GDM1 (cell line): ENCODE results near the gene MLPH.

Source experiments
- DNase-seq: peaks from one replicate; lab custom pipeline; 2025; lab: John Stamatoyannopoulos, UW

Gene MLPH

GRCh38 chr2:237520290-237520689 lies 33.2 kb downstream of the MLPH start:
- no peak for DNase-seq

GRCh38 chr2:237524631-237525030 lies 37.6 kb downstream of the MLPH start:
- DNase-seq: no peak

- no peak for DNase-seq
Observed at GRCh38 chr2:237525559-237526157, 38.6 kb downstream of the MLPH start.

DNA sequence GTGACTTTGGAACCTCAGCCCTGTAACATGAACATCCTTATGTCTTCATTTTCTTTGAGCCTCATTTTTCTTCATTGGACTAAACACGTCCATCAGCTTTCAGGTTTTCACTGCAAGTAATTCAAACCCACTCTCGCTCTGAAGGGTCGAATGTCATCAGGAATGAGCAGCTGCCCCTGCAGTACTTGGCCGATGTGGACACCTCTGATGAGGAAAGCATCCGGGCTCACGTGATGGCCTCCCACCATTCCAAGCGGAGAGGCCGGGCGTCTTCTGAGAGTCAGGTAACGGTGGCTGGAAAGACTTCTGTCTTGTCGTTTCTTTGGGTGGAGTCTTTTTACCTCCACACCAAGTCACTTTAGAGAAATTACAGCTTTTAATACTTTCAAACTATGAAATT lies 40.2 kb downstream of the MLPH start:
- no peak for DNase-seq

DNA sequence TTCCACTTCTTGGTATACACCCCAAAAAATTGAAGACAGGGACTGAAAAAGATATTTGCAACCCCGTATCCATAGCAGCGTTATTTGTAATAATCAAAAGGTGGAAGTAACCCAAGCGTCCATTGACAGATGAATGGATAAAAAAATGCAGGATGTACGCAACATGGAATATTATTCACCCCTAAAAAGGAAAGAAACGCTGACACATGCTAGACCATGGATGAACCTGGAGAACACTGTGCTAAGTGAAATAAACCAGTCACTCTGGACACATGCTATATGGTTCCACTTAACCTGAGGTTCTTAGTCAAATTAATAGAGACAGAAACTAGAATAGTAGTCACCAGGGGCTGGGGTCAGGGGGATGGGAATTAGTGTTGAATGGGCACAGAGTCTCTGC lies 40.7 kb downstream of the MLPH start:
- no peak for DNase-seq

DNA sequence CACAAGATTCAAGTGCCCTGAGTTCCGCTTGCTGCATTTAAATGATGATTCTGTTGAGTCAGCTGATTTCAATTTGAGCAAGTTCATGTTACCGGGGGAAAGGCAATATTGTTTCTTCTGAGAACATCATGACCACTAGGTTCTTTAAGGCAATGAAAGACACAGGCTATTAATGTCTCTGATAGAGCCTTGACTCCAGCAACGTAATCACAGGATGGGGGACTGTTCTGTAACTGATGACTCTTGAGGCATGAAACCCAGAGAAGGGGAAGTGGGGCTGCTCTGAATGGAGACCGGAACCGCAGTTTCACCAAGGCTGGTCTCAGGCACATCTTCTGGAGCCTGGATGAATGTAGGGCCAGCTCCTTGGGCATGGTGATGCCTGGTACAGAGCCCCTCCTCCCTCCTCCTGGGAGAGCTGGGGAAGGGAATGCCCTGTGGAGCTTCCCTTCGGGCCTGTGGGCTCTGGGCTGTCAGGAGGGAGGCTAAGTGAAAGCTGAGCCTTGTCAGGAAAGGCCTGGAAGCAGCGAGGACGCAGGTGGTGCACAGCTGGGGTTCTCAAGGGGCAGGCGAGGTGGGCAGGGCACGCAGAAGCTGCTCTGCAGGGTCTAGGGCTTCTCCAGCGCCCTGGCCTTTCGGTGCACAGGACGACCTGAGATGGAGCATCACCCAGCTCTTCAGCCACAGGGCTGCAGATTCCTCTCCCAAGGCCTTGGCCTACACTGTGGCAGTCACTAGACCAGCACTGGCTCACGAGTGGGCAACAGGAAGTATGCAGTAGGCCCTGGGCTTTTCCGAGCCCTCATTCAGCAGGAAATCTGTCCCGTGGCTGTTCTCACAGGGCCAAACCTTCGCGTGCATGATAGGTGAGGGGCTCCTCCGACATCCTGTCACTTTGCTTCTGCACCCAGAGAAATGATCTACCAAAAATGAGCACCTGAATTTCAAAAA lies 42.7 kb downstream of the MLPH start:
- no peak for DNase-seq

DNA sequence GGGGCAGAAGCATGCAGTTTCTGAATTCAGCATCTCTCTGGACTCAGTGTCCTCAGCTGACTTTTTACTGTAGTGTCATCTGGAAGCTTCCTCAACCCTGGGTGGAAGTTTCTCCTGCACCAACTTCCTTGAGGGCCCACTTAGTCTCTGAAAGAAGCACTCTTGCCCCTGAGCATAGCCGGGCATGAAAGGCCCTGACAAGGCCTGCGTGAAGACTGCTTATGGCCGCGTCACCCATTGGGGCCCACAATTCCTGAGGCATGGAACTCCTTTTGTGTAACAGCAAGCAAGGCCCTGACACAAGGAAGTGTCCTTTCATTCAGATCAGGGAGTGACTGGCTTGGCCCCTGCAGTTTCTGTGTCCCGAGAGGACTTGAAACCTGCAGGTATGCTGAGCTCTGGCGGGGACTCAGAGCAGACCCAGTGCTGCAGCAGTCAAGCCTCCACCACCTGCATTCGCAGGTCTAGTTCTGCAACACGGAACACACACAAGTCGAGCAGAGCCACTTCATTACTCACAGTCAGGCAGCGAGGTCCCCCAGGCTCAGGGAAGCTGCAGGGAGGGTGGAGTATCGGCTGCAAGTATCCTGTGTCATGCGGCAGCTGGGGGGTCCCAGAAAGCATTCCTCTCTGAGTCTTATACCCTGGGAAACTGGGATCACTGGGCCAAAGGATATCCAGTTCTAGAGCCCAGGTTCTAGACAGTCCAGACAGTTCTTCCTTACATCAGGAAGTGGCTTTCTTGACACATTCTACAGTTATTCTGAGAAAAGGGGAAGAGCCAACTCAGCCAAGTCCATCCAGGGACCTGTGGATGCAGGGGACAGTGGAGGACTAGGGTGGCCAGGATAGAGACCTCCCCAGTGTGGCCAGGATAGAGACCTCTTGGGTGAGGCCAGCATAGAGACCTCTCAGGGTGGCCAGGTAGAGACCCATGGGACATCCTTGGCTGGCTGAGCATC lies 43.7 kb downstream of the MLPH start:
- DNase-seq: no peak

DNA sequence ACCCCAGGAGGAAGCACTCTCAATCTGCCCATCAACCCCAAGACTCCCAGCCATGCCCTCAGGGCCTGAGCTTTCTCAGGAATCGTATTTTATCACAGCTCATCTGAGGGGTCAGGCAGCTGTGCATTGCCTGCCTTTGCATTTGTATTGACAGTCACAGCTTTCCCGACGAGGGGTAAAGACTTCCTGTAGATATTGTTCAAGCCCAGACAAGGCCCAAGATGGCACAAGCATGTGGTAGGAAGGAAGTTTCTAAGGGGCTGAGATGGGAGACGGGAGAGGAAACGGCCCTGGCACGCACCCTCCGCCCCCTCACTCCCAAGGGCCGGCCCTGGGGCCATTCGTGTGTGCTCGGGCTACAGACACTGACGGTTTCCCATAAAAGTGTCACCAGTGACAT lies 45.1 kb downstream of the MLPH start:
- DNase-seq: no peak

DNA sequence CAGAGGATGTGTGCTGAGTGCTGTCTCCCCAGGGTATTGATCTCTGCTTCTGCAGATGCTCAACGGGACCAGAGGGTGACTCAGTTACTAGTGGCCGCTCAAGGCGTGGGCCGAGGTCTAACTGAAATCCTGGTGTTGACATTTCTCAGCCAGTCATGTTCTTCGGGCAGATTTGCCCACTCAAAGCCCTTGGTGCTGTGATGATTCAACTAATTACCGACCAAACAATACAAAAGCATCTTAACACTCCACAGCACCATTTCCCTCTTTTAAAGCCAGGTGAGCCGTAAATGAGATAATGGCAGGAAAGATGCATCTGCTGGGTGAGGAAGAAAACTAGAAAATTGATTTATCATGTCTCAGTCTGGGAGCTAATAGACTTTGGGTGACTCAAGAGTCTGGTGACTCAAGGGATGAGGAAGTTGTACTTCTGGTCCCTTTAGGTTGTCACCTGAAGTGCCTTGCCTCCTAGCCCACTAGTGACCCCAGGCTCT lies 46.7 kb downstream of the MLPH start:
- no peak for DNase-seq

GRCh38 chr2:237534380-237534779 lies 47.3 kb downstream of the MLPH start:
- DNase-seq: no peak

GRCh38 chr2:237535385-237536082 lies 48.5 kb downstream of the MLPH start:
- DNase-seq: no peak

GRCh38 chr2:237536083-237536415 lies 49.0 kb downstream of the MLPH start:
- DNase-seq: no peak

DNA sequence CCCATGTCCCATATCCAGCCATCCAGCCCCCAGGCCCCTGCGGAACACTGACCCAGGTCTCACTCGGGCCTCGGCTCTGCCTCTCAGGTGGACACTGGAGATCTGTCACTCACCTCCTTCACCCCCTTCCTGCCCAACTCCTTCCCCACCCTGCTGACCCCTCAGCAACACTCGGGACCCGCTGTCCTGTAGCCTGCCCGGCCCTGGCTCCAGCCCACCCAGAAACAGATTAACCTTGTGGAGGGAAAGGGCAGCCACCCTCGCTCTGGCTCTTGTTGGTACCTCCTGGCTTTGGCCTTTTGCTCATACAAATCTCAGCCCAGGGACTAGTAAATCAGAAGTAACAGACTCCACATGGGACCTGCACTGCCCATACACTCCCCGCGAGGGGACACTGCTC lies 49.6 kb downstream of the MLPH start:
- DNase-seq: no peak

DNA sequence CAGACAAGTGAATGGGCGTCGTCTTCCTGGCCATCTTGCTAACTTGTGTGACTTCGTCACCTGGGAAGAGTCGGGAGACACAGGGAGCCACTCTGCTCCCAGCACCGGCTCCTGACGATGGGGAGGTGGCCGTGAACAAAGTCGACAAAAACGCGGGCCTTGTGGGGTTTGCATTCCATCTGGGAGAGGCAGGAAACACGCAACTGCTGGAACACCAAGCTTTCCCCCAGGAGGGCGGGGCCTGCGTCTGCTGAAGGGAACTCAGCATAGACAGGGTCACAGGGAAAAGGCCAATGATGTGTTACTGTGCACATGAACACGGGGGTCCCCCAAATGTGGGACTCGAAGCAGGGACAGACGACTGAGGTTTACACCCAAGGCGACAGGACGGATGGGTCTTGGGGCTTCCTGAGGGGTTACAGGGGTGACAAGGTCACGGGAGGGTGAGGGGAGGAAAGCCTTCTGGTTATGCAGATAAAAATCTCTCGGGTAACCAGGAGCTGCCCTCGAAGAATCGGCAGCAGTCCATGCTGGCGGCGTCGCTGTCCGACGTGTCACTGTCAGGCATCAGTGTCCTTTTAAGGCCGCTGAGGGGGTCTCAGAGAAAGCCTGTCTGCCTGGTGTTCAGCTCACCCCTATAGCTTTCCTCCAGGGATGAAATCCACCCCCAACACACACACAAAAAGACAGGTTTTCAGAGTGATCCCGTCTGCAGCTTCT lies 51.1 kb downstream of the MLPH start:
- no peak for DNase-seq

DNA sequence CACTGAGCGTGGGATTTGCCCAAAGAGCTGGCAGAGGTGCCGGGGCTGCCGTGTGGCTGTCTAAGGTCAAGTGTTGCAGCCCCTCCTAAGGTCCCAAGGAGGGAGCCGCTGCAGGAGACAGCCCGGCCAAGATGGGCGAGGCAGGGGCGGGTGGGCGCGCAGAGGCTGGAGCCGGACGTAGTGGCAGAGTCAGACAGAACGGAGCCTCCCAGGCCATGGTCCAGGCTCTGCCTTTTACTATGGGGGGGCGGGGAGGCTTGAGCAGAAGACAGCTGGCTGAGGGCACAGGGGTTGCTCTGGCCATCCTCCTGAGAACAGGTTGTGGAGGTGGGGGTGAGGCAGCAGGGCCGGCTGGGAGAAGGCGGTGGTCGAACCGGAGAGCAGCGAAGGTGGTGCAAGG lies 51.9 kb downstream of the MLPH start:
- DNase-seq: no peak

DNA sequence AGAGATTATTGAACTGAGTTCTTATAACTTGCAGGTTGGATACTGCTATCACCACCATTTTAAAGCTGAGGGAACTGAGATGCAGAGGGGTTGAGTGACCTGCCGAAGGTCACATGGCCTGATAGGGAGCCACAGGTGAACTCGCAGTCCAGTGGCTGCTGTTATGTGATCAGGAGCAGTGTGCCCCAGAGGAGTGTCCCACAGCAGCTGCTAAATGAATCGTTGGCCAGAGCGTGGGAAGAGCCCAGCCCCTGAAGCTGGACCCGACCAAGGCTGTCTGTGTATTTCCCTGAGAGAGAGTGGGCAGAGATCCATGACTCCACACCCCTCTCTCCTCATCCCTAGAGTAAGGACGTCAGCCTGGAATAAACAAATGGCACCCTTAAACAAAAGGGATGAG lies 52.6 kb downstream of the MLPH start:
- no peak for DNase-seq

GRCh38 chr2:237540223-237540775 lies 53.2 kb downstream of the MLPH start:
- no peak for DNase-seq

DNA sequence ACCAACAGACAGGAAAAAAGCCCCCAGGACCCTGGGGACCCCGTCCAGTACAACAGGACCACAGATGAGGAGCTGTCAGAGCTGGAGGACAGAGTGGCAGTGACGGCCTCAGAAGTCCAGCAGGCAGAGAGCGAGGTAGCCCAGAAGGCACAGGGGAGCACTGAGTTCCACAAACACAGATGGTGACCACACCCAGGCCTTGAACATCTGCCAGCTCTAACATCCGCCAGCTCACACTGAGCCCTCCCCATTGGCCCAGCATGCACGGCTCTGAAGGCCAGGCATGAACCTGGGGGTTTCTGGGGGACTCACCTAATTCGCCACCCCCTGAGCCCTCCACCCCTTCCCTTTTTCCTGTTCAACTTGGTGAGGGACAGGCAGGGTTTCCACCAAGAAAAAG lies 53.8 kb downstream of the MLPH start:
- no peak for DNase-seq

DNA sequence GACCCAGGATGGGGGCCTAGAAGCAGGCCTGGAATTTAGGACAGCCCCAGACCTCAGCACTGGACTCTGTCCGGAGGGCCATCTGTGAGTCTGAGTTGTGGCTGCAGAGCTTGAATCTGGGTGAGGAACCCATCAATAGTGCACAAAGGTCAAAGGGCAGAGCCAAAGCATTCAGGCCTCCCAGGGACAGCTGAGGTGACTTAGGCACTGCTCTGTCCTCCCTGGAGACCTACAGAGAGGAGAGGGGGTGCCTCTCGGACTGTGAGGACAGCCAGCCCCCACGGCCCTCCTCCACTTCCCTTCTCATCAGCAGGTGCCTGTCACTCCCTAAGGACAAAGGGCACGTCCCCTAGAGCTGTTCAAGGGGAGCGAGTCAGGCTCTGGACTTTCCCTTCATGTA lies 54.2 kb downstream of the MLPH start:
- no peak for DNase-seq

DNA sequence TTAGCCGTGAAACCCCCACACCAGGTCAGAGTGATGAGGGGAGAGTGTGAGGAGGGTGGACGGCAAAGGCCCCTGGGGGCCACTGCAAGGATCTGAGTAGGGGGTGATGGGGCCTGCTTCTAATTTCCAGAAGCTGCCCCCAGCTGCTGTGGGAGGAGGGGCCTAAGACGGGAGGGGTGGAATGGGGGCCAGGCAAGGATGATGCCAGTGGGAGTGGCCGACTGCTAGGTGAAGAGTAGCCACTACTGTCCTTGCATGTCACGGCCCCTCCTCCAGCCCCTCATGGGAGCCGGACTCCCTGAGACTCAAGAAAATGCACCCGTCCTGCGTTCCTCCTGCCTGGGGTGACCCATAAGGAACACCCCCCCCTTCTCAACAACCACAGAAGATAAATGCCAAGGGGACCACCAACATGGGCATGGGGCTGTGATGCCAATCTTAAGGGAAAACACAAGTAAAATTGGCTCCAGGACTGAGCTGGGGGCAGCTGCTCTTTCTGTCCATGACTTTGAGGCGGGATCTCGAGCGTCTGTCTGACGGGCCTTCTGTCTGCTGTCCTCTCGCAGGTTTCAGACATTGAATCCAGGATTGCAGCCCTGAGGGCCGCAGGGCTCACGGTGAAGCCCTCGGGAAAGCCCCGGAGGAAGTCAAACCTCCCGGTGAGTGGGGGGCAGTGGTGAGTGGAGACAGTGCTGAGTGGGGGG lies 55.1 kb downstream of the MLPH start:
- no peak for DNase-seq
